T-helper 9 cell (primary cell): ENCODE results near the gene MEIS1.

Experiments used
- DNase-seq: peaks from one replicate; pipeline ENCODE4 v3.0.0-alpha.2; 2020

Gene MEIS1

DNA sequence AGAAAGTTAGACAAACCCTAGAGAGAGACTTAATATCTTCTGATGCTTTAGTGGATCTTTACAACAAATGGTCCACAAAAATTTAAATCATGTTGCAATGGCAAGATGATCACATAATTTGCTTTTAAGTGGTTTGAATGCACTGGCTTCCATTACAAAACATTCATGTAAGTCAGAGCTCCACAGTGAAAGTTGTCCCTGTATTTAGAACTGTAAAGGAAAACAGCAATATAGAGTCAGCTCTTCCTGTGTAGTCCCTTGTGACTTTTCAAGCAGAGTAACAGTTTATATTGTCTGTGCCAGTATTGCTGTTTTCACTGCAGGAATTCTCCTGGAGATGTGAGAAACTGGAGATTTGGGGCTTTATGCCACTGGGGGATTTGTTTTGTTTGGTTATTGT lies 77.7 kb downstream of the MEIS1 start:
- no peak for DNase-seq

DNA sequence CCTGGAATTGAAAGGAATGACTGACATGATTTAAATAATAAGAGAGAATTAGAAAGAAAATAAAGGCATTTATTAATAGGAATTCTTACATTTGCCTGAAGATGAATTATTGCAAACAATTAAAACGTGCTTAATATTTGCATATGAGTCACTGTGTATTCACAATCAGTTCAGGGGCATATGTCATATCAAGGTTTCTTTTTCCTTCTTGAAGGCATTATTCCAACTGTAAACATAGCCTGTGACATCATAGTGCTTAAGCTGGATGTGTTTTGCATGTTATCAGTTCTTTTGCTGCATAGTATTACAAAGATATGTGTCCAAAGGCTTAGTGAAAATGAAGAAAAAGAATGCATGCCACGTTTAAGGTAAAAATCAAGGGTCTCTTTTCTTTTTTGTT lies 80.8 kb downstream of the MEIS1 start:
- DNase-seq = no peak

DNA sequence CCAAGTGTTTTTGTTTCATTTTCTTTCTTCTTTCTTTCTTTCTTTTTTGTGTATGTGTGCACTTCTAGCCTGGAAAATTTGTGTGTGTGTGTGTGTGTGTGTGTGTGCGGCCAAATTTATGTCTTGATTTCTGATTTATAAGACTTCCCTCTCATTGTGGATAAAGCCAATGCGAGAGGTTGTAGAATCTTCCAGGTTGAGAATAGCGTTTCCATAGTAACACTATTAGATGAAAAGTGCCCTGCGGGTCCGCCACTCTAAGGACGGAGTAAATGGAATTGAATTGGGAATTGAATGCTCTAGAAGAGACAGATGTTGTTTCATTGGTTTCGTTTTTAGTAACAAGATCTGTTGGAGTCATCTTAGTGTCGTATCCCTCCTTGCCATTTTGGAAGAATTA lies 81.6 kb downstream of the MEIS1 start:
- no peak for DNase-seq

DNA sequence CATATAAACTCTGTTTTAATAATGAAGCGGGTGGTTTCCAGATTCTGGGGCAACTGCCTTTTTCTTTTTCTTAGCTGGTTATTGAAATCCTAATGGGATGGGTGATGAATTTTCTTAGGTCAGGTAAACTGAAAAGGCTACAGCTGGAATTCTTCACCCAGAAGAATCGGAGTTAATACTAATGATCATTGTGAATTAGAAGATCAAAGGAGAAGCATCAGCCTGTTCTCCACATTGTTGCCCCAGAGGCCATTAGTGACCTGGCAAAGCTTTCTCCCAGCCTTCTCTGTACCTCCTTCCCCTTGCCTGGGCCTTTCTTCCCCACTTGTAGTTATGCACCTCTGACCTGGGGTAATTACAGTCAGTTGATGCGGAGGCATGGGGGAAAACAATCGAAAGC lies 82.8 kb downstream of the MEIS1 start:
- DNase-seq = no peak

DNA sequence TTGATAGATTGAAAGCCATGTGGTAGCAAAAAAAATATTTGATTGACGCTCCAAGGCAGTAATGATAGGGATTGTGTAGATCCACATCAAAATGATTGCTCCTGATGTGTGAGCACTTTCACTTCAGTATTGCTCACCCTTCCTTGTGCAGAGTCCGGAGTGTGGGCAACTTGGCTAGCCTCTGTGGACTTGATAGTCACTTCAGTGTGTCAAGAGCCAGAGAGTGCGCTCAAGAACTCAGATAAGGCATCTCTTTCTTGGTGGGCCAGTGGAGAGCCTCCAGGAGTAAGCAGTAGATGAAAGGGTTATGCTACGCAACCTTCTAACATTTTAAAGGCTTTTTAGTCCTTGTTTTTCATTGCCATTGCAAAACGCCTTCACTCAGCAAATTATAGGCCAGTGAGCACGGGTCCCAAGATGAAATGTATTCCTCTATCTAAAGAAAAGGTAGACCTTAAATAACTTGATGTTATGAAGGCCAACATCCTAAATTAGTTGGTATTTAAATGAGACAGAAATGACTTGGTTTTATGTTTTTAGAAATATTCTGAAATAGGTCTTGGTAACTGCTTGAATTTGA lies 84.4 kb downstream of the MEIS1 start:
- no peak for DNase-seq

DNA sequence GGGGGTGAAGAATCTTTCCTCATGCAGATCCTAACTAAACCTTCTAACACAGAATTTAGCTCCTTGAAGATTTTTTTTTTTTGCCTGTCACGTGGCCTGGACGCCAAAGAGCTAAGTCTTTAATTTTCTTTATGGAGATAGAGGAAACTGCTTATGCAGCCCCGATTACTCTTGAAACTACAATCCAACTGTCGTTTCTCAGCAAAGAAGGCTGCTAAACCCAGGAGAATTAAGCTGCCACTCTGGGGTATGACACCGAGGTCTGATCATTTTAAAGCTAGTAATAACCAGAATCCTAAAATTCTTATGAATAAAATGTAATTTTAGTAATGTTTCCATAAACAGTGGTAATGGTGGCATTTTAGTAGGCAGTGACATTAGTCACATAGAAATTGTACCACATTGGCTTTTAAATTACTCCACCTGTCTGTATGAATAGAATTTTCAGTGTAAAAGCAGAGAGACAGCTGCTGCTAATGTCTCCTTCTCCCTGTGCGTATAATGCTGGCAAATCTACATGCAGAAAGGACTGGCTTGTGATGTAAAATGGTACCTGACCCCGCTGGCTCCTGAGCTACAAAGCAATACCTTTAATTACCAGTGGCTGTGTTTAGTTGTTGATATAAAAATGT lies 86.5 kb downstream of the MEIS1 start:
- DNase-seq = no peak

DNA sequence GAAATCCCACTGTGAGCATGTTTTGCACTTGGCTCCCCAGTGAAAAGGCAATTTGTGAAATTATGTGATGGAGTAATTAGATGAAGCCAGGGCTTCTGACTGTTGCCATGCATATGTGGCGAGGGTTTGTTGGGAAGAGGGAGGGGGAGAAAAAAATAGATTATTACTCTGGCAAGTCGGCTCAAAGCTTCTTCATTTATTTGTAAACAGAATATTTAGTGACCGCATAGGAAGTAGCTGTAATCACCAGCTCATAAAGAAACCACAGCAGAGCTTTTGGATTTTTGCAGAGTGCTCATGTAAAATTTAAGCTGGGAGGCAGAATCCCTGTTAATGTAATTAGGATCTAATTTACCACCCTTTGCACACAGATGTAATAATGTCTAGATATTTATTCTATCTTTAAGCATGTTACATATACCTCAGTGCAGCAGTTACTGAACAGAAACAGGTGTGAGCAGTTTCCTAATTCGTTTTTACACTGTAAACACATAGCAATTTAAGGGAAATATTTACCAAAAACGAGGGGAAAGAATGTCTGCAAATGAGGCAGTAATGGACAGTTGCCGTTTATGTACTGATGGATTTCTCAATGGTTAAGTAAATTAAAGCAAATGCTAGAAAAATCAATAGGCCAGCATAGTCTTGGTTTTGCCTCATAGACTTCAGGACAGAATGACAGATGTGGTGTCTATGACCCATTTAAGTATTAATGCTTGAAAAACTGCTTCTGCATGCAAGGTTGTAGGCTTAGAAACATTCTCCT lies 87.9 kb downstream of the MEIS1 start:
- DNase-seq = no peak

DNA sequence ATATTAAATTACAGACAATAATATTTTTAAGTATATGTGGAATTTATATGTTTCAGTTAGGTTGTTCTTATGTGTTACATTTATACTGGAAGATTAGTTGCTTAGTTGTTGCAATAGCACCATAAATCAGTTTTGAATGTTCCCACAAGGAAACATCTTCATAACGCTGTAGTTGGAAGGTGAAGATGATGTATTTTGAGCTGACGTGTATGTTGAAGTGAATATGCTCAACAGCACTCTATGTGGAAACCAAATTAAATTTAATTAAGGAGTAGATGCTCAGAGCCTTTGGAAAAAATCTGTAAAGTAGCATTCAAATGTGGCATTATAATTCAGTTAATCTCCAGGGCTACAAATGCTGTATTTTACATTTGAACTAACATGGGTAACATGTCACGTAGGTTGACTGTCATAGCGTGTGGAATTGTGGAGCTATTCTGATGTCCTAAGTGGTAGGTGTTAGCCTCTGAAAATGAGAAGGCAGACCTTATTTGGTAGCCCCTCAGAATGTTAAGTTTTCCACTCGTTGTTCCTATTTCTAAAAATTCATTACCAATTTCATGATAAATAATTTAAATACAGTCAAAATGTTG lies 88.5 kb downstream of the MEIS1 start:
- DNase-seq = no peak

DNA sequence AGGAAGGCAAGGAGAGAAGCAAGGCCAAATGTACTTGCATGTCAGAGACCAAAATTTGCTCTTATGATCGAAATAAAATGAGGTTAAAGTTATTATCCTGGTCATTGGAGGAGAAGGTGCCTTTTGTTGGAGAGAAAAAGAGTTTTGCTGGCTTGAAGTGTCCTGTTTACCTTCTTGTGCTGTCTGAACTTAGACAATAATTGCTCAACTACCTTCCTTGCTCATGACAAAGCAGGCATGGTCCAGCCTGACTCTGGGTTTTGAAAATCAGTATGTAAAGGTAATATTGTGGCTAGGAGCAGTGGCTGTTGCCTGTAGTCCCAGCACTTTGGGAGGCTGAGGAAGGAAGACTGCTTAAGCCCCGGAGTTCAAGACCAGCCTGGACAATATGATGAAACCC lies 89.1 kb downstream of the MEIS1 start:
- no peak for DNase-seq

DNA sequence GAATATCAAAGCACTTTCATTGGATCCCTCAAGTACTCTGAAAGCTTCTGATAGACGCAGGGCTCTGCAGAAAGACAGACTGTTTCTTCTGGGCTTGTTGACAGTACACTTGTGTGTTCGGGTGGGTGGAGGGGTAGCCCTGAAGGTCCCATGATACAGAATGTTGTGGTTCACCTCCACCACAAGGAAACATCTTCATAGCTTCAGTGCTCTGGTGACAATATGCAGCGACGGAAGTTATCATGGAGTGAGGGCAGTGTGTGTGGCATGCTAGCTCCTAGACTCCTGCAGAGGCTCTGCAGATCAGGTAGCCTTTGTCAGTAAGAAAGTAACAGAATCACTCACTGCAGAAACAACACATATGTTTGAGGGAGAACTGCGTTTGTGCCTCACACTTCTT lies 90.7 kb downstream of the MEIS1 start:
- DNase-seq = no peak

DNA sequence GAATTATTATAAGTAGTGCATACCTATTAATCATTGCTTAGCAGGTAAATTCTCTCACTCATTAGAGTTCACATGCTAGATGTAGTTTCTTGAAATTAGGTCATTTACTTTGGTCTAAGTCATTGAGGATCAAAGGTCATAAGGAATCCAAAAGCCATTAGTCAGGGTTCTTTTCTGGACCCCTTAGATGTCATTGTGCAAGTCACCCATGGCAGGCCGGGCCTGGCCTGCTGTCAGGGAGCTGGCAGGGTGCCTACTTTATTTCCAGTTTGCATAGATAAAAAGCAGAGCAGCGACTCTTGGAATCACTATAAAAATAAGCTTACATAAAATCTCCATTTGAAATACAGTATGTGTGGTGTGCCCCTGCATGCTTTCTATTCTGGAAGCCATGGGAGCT lies 91.3 kb downstream of the MEIS1 start:
- DNase-seq = no peak

DNA sequence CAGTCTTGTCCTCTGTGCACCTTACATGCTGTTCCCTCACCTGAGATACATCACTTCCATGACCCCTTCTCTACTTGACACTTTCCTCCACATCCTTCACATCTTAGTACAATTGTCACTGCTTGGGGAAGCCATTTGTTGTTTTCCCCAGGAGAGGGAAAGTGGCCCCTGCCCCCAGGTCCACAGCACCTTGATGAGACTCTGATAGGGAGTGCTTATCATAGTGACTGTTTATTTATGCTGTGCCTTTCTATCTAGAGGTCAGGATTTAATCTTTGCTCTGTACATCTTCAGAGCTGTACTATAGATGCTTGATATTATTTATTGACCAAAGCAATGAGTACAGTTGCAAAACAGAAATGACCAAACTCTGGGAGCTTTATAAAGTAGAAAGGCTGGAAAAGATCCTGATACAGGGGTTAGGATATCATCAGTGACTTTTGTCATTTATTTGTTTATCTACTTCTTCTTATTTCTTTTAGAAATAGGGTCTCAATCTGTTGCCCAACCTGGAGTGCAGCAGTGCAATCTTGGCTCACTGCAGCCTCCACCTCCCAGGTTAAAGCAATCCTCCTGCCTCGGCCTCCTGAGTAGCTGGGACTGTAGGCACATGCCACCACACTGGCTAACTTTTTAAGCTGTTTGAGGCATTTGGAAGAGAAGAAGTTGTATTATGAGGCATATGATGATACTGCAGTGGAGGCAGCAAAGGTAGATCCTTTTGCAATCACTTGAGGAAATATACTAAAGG lies 94.2 kb downstream of the MEIS1 start:
- DNase-seq = no peak

DNA sequence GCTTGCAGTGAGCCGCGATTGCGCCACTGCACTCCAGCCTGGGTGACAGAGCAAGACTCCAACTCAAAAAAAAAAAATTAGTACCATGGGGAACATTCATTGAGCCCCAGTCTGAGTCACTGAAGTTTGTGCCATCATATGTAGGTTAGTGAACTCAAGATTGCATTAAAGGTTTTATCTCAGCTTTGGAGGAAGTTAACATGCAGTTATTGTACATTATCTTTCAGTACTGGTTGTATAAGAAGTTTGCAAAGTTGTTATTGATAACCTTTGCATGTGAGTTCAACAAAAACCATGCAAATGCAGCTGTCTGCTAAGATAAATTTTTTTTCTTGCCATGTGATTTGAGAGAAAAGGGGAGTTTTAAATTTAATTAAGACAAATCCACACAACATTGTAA lies 95.7 kb downstream of the MEIS1 start:
- DNase-seq = no peak

DNA sequence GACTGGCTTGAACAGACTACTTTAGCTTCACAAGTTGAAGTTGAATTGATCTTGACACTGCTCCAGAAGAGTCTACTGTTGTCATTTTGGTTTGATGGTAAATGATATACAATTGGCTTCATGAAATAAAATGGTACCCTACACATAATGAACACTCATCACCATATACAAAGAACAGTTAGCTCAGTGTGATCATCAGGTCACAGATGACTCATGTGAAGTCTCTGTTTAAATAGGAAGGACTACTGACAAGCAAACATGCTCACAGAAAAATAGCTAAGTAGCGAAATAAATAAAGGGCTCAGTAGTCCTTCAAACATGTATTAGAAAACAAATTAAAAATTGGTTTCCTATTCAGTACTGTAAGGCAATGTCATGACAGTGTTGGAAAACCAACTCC lies 96.2 kb downstream of the MEIS1 start:
- no peak for DNase-seq

DNA sequence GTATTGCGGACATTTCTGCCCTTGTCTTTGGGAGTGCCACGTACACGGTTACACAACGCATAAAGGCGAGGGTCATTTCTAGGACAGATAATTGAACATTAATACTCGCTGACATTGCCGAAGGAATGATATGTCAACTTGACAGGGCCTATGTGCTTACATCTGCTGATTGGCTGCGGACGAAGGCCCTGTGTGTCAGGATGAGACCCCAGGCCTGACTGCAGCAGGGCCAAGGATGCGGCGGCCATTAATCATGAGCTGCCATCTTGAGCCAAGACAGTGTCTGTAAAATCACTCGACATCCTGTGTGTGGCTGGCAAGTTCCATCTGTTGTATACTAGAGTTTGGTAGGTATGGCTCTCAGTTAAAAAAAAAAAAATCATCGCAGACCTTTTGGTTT lies 96.6 kb downstream of the MEIS1 start:
- no peak for DNase-seq

DNA sequence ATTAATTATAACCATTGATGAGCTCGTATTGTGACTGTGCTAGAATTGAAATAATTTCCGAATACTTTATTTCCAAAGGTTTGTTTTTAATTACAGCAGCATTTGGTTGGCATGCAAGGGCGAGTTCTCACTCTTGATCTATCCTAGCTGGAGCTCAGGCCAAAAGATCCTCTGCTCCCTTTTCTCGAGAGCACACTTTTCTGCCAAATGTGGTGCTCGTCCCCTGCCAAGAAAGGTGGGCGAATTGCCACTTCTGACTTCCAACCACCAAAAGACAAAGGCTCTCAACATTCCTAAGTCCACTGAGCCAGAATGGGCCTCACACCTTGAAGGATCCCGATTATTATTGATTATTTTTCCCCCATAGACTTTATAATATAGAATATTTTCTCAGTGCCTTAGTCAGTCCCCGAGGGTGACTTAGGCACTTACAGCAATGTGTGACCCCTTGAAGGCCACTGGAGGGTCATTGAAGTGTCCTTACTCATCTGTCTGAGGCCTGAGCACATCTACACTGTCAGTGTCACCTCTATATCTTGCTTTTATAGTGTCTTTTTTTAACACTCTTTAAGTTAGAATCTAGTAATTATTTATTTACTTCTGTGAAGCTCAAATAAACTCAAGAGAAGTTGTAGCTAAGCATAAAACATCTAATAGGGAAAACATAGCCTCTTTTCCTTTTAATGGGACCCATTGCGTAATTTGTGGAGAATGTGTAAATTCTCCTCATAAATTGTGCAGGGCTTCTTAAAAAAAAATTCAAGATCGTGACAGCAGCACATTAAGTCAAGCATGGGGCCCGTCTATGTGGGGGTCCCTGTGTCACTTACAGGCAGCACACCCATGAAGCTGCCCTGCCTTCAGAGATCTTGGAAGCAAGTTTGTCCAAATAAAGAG lies 98.3 kb downstream of the MEIS1 start:
- no peak for DNase-seq

DNA sequence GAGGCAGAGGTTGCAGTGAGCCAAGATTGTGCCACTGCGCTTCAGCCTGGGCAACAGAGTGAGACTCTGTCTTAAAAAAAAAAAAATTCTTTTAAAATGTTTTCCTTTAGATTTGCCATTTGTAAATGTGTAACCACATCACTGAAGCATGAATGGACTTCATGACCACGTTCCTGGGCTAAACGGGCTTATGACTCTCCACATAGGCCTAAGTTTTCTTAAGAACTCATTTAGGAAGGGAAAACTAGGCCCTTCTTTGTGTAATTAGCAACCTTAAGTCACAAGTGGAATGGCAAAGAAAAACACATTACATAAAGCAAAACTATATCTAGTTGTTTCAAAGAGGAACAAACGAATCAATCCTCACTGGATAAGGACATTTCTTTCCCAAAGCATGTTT lies 99.5 kb downstream of the MEIS1 start:
- no peak for DNase-seq

DNA sequence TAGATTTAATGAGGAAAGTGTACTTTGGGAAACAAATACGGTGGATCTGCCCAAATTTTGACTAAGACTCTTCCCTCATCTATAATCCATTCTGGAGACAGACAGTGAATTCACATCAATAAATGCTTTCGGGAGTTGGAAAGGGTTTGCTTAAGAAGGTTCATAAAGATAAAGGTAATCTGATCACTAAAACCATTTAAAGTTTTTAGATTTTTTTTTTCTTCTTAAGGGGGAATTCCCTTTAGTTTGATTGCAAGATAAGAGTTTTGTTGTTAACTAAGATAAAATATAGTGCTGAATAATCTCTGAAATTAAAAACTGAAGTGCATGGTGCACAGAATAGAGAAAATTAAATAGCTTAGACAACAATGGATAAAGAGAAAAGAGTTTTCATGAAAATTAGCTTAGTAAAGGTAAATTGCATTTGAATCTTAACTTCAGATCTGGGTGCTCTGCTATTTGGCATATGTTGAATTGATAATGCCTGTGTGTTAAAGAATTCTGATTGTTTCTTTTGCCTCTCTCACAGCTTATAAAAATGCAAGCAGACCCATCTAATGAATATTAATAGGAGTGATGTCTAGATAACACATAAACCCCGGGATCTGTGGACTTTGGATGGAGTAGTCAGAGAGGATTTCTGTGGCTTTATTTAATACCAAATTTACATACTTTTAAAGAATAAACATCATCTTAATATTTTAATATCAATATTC lies 100.8 kb downstream of the MEIS1 start:
- DNase-seq = no peak

DNA sequence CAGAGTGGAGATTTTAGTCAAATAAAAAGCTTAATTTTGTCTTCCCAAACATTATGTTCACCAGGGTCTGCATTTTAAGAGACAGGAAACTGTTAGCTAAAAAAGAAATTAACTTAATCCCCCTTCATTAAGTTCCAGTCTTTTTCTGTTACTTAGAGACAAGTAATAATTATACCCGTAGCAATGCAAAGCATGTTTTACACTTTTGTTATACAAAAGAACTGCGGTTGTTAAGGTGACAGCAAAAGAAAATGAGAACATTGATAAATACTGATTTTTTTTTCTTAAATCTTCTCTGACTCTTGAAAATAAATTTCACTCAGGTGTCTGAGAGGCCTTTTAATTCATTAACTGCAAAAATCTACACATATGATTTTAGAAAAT lies 101.4 kb downstream of the MEIS1 start:
- DNase-seq = no peak

DNA sequence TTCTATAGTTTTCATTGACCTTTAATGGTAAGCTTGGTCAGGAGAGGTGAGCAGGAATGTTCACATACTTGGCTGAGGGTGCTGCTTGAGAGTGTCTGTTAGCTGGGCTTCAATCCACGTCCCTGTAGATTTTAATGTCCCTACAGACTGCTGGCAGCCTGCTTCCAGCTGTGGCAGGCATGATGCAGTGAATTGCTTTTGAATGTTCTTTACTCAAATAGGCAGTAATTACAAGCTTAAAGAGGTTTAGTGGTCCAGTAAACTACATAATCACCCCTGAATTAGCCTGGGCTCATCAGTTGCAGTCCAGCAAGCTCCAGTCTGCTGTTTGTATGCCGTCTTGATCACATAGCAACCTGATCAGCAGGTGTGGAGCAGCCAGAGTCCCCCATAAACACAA lies 102.1 kb downstream of the MEIS1 start:
- no peak for DNase-seq

DNA sequence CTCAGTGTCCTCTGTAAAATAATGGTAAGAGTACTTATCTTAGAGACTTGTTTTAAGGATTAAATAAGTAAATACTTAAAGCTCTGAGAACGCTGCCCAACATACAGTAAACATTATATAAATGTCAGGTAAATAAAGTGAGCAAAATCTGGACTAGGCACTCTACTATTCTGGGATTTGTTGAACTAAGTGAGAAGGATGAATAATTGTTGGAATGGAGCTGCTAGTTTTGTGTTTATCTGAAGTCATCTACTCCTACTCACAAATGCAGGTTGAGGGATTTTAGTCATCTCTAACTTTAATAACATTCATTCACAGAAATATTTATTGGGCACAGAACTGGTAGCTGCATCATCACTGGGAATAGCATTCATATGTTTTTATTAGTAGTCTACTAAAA lies 103.4 kb downstream of the MEIS1 start:
- DNase-seq = no peak

DNA sequence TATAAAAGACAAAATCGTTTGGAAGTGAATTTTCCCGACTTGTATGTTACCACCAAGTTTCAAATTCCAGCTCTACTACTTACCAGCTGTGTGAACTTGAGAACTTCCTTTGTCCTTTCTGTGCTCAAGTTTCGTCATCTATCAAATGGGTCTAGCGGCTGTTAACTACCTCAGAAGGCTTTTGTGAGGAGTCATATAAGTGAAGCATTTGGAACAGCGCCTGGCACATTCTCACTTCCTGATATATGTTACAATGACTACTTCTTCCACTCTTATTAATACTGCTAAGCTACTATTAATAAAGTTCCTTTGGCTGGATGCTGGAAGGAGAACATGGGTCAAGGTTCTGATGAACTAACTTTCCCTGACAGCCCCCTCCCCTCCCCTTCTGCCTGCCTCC lies 104.5 kb downstream of the MEIS1 start:
- DNase-seq = no peak
